Measurements from ENCODE around the gene TECPR2.

The TECPR2 gene

GRCh38 chr14:102495491-102496330, 133.0 kb downstream of the TECPR2 start:
- DNase-seq (ENCODE audit: low read depth in 3 of 3), result no peak

DNA sequence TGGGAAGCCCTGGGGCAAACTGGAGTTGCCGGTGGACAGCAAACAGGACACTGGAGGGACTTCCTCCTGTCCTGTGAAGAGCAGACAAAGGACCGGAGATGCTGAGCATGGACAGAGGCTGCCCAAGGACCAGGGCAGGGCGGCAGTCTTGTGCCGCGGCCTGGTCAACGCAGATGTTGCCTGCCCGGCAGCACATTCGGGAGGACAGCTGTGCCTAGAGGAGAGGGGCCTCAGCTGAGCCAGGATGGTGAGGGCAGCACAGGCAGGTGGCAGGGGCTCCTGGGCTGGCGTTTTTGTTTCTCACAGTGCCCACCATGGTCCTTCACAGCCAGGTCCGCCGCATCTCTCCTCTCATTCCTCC, 133.6 kb downstream of the TECPR2 start:
- DNase-seq (ENCODE audit: low read depth in 3 of 3), result no peak

DNA sequence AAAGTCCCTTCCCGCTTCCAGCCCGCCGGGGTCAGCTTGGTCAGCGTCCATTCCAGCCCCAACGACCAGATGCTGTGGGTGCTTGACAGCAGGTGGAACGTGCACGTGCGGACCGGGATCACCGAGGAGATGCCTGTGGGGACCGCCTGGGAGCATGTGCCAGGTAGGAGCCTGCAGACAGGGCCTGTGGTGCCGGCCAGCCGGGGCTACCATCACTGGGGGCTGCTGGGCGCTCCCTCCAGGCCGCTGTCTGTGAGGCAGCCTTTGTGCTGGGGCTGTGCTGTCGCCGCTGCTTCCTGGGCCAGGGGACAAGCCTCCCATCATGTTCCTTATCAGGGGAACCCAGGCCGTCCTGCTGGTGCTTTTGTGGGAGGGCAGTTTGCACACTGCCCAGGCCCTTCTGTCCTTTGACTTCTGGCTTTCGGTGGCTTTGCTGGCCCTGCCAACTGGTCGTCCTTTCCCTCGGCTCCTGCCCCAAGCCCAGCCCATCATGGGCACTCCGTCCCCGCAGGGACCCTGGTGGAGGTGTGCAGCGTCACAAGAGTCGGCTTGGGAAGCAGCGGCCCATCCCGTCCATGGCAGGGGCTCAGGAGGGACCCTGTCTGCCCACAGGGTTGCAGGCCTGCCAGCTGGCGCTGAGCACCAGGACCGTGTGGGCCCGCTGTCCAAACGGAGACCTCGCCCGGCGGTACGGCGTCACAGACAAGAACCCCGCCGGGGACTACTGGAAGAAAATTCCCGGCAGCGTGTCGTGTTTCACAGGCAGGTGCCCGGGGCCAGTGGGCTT, 134.4 kb downstream of the TECPR2 start:
- DNase-seq (ENCODE audit: low read depth in 3 of 3), result no peak

DNA sequence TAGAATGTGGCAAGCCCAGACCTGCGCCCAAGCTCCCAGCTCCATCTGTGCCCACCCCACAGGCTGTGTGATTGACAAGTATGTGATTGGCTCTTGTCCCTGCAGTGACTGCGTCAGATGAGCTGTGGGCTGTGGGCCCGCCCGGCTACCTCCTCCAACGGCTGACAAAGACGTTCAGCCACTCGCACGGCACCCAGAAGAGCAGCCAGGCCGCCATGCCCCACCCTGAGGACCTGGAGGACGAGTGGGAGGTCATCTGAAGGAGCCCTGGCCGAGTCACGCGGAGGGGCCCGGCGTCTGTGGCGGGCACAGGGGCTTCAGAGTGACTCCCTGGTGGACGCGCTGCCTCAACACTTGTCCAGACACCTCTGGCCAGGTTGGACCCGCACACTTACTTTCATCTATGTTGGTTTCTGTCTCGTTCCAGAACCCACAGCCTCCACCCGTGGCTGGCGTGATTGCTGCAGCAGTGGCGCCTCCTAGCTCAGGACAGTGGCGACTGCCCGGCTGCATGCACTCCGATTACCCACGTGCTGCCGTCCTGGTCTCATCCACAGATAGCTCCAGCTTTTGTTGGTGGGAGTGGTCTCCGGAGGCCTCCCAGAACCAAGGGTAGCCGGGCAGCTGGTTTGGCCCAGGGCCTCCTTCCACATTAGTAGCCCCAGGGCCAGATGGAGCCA, 135.4 kb downstream of the TECPR2 start:
- DNase-seq (ENCODE audit: low read depth in 3 of 3), result no peak

DNA sequence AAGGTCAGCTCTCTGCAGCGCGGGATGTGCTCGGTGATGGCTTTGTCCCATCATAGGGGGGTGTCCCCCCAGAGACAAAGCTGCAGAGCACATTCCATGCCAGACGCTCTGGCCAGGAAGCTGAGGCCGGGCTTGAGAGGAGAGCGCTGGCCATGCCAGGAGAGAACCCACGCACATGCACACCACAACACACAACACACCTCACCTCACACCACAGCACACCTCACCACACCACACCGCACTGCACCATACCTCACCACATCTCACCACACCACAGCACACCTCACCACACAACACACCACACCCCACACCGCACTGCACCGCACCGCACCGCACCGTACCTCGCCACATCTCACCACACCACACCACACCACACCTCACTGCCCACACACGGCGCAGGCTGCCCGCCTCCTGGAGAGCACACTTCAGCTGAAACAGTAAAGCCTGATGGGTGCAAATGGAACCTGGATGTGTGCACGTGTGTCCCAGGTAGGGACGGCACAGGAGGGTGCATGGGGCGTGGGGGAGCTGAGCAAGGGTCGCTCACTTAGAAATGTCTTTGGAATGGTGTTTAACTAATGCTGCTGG, 136.0 kb downstream of the TECPR2 start:
- no peak for DNase-seq (ENCODE audit: low read depth in 3 of 3)

DNA sequence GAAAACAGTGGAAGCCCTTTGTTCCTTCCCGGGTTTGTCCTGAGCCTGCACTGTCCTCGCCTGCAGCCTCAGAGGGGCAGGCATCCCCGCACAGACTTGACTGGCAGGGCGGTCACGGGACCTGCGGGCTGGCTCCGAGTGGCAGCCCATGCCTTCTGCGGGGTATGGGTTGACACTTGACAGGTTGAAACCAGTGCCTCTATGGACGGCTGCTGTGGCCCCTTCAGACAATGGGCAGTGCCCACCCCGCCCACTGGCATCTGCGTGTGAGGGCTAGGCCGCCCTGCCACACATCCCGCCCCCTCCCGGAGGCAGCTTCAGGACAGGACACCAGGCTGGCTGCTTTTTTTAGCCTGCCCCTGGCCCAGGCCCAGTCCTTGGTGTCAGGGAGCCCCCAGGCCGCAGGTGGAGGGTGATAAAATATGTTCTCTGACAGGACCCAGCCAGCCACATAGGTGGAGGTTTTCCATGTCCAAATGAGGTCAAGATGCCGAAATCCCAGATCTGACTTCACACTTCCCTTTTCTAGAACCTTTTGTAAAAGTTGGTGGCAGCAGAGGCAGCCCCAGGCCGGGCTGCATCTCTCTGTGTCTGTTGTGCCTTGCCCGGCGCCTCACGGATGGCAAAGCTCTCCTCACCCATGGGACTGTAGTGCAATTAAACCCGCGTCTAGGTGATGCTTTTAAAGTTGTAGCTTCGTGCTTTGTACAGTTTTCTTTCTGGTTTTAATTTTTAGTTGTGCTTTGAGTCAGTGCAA, 136.8 kb downstream of the TECPR2 start:
- DNase-seq (ENCODE audit: low read depth in 3 of 3), result no peak

DNA sequence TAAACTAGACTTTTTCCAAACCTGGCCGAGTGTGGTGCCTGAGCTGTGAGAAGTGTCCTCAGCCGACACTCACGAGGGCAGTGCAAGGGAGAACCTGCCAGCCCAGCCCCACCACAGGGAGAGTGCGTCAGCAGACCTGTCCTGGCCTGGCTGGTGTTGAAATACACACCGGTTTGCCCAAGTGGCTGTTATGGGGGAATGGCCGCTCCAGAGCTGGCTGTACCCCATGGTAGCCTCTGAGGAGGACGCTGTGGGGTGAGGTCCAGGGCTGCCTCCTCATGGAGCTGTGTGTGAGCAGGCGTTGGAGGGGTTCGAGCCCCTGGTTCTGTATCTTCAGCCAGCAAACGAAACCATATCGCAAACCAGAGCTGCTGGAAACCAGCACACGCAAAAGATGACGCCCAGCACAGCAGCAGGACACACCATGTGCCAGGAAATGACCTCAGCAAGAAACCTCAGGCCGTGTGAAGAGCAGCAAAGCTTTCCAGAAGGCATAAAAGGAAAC, 137.5 kb downstream of the TECPR2 start:
- no peak for DNase-seq (ENCODE audit: low read depth in 3 of 3)

GRCh38 chr14:102500713-102501112, 138.0 kb downstream of the TECPR2 start:
- no peak for DNase-seq (ENCODE audit: low read depth in 3 of 3)

GRCh38 chr14:102501751-102502315, 139.1 kb downstream of the TECPR2 start:
- DNase-seq (ENCODE audit: low read depth in 3 of 3), result no peak

GRCh38 chr14:102502571-102502970, 139.8 kb downstream of the TECPR2 start:
- DNase-seq (ENCODE audit: low read depth in 3 of 3), result no peak

DNA sequence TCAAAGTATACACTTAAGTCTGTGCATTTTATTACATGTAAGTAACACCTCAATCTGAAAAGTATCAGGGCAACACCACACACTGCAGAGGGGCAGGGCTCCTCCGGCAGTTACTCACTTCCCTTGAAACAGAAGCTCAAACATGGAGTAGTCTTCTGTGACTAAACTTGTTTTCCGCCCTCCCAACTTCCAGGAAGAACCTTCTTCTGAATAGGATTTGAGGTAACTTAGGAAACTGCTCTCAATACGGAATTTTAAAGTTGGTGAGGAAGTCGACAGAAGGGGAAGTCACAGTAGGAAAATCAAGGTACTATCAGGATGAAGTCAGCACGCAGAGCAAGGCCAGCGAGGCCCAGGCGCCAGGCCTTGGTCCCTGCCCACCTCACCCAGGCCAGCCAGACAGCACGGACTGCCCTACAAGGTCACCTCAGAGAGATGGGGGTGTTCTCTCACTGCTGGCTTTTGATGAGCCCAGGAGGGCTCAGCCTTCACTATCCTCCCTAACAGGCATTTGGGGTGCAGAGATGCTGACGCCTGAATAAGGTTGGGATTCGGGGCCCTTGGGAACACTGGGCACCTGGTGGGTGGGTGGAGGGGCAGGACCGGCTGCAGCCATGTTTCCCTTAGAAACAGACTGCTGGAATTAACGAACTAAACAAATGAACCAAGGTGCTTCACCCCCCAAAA, 141.0 kb downstream of the TECPR2 start:
- DNase-seq (ENCODE audit: low read depth in 3 of 3), result no peak

GRCh38 chr14:102504328-102504999, 141.7 kb downstream of the TECPR2 start:
- DNase-seq (ENCODE audit: low read depth in 3 of 3), result no peak

GRCh38 chr14:102505000-102505619, 142.4 kb downstream of the TECPR2 start:
- no peak for DNase-seq (ENCODE audit: low read depth in 3 of 3)

- DNase-seq (ENCODE audit: low read depth in 3 of 3), result no peak
Measured at GRCh38 chr14:102505775-102506625, 143.3 kb downstream of the TECPR2 start.

DNA sequence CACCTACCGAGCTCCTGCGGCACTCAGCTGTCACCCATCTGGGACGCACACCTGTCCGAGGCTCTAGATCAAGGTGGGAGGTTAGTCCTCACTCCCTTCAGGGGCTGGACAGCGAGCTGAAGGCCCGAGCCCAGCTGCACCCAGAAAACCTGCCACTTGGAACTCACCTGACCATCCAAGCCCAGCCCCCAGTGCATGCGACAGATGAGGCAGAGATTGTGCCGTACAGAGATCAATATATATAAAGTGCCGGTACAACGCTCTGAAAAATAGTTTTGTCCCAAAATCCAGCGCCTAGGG, 143.8 kb downstream of the TECPR2 start:
- no peak for DNase-seq (ENCODE audit: low read depth in 3 of 3)

DNA sequence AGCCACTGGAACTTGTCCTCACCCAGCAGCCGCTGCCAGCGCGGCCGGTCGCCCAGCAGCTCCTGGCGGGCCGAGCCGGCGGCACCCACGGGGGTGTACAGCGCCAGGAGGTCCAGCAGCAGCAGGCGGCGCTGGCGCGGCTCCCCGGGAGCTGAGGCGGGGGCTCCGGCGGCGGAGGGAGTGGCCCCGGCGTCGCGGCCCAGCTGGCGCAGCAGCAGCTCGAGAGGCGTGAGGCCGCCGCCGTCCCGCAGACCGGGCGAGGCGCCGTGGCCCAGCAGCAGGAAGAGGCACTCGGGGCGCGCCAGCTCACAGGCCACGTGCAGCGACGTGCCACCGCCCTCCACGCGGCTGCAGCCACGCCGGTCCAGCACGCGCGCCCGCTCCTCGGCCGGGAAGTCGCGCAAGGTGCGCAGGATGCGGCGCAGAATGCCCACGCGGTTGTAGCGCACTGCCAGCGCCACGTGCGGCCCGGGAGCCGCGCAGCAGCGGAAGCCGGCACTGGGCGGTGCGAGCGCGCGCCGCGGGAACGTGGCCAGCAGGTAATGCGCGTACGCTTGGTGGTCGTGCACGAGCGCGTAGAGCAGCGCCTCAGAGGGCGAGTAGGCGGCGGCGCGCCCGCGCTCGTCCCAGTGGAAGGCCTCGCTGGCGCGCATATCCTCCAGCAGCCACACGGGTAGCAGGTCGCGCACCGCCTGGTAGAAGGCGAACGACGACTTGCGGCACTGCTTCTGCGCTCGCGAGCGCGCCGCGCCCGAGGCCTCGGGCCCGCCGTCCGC, 144.5 kb downstream of the TECPR2 start:
- DNase-seq (ENCODE audit: low read depth in 3 of 3), result no peak

DNA sequence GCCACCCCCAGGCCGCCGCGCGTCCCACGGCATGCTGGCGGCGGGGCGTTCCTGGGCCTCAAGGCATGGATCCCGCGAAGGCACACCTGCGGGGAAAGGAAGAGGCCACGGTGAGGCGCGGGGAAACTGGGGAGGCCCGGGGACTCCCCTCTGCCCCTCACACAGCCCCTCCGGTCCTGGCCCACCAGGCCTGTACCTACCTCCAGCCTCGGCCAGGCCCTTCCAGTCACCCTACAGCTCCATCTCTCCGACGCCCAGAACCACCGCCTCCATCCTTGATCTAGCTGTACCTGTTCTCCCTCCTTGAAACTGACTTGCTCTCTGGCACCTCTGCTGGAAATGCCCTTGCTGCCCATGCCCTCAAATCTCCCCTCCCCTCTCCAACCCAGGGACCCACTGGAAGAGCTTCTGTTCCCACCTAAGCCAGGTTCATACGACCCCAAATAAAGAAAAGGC, 145.1 kb downstream of the TECPR2 start:
- no peak for DNase-seq (ENCODE audit: low read depth in 3 of 3)

DNA sequence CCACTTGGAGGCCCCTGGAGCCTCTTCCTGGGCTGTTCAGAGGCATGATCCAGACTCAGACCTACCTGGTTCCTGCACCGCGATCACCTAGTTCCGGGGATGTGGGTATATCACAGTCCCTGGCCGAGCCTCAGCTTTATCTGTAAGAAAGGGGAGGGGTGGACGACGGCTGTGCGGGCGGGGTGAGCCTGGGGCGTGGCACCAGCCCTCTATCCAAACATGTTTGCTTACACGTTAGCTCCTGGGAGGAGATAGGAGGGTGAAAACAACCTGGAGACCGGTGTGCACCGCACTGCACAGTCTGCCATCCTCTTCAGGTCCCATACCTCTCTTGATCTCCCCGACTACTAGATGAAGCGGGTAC, 145.7 kb downstream of the TECPR2 start:
- DNase-seq (ENCODE audit: low read depth in 3 of 3), result no peak

Measured in stimulated activated CD4-positive, alpha-beta T cell treated with anti-CD3 and anti-CD28 coated beads, TNF-alpha, amount 100 ng/mL, for 48 hours (primary cell).